Osteocyte (in vitro differentiated cells): ENCODE data around the gene FAM13A. TPM values are rescaled to one million over a fixed set of nuclear protein-coding genes. Genes with fewer than 3 reads are reported as not detected.

Source experiments
- DNase-seq: peaks from one replicate; pipeline ENCODE4 v3.0.0; 2021; ENCODE audit warnings: mixed read lengths; ENCODE audit not compliant: unreplicated experiment; ENCODE audit errors: extremely low spot score
- H3K27ac Mint-ChIP-seq: one replicate; pipeline ENCODE4 v1.8.0; 2021; ENCODE audit warnings: mild to moderate bottlenecking, mixed read lengths; ENCODE audit not compliant: unreplicated experiment
- H3K27me3 Mint-ChIP-seq: one replicate; pipeline ENCODE4 v1.8.0; 2021; ENCODE audit warnings: mixed read lengths; ENCODE audit not compliant: unreplicated experiment
- H3K36me3 Mint-ChIP-seq: one replicate; pipeline ENCODE4 v1.8.0; 2021; ENCODE audit warnings: mixed read lengths; ENCODE audit not compliant: unreplicated experiment
- H3K4me1 Mint-ChIP-seq: one replicate; pipeline ENCODE4 v1.8.0; 2021; ENCODE audit warnings: mixed read lengths; ENCODE audit not compliant: unreplicated experiment
- H3K4me3 Mint-ChIP-seq: one replicate; pipeline ENCODE4 v1.8.0; 2021; ENCODE audit warnings: mild to moderate bottlenecking, moderate library complexity, mixed read lengths; ENCODE audit not compliant: unreplicated experiment
- H3K9me3 Mint-ChIP-seq: one replicate; pipeline ENCODE4 v1.8.0; 2021; ENCODE audit warnings: mixed read lengths; ENCODE audit not compliant: unreplicated experiment
- CTCF ChIP-seq: fragments of 200-600 bp; sonication (generic); IDR thresholded peaks from 2 replicates; pipeline ENCODE4 v1.5.0; 2021; ENCODE audit warnings: antibody characterized with exemption, mild to moderate bottlenecking, moderate library complexity
- total RNA-seq: library from RNA; stranded (reverse); gene quantifications from 2 replicates; pipeline ENCODE4 v1.2.1, GENCODE V29; 2021

Gene FAM13A
- total RNA-seq, 1 donor from 2014 or later = 18.5 TPM

- no peak overlapping the region for H3K4me3 Mint-ChIP-seq
- no peak overlapping the region for H3K27ac Mint-ChIP-seq
- H3K4me1 Mint-ChIP-seq = peaks cover 12% of the 10 kb centered on the region
- no peaks in the 10 kb centered on the region for H3K9me3 Mint-ChIP-seq
- H3K27me3 Mint-ChIP-seq = no peaks in the 10 kb centered on the region
- DNase-seq = no peak
- no peak for TF ChIP-seq CTCF
- H3K36me3 Mint-ChIP-seq = peaks cover 2% of the 10 kb centered on the region
Observed at GRCh38 chr4:88880501-88881226, 176.3 kb downstream of the FAM13A start.

- H3K4me3 Mint-ChIP-seq = no peak overlapping the region
- no peaks in the 10 kb centered on the region for H3K9me3 Mint-ChIP-seq
- peaks cover 2% of the 10 kb centered on the region for H3K36me3 Mint-ChIP-seq
- no peak overlapping the region for H3K27ac Mint-ChIP-seq
- no peak for DNase-seq
- no peaks in the 10 kb centered on the region for H3K27me3 Mint-ChIP-seq
- no peak for TF ChIP-seq CTCF
- H3K4me1 Mint-ChIP-seq = peaks cover 12% of the 10 kb centered on the region
Observed at GRCh38 chr4:88879991-88880390, 177.0 kb downstream of the FAM13A start.

GRCh38 chr4:88878642-88879041, 178.3 kb downstream of the FAM13A start:
- Mint-ChIP-seq H3K36me3 (peaks cover 4% of the 10 kb centered on the region), H3K4me1 (peaks cover 12% of the 10 kb centered on the region), H3K27ac (no peak overlapping the region), H3K9me3 (peaks cover 6% of the 10 kb centered on the region), H3K27me3 (no peaks in the 10 kb centered on the region), H3K4me3 (no peak overlapping the region)
- no peak for TF ChIP-seq CTCF
- no peak for DNase-seq

- no peak overlapping the region for H3K27ac Mint-ChIP-seq
- H3K9me3 Mint-ChIP-seq = peaks cover 11% of the 10 kb centered on the region
- H3K4me3 Mint-ChIP-seq = no peak overlapping the region
- no peaks in the 10 kb centered on the region for H3K27me3 Mint-ChIP-seq
- DNase-seq = no peak
- H3K36me3 Mint-ChIP-seq = peaks cover 3% of the 10 kb centered on the region
- TF ChIP-seq CTCF = no peak
- peaks cover 4% of the 10 kb centered on the region for H3K4me1 Mint-ChIP-seq
Observed at GRCh38 chr4:88870428-88870827, 186.6 kb downstream of the FAM13A start.

- TF ChIP-seq CTCF = no peak
- H3K4me3 Mint-ChIP-seq = no peak overlapping the region
- H3K27me3 Mint-ChIP-seq = no peaks in the 10 kb centered on the region
- H3K36me3 Mint-ChIP-seq = no peaks in the 10 kb centered on the region
- H3K9me3 Mint-ChIP-seq = peaks cover 5% of the 10 kb centered on the region
- peaks cover 13% of the 10 kb centered on the region for H3K4me1 Mint-ChIP-seq
- DNase-seq = no peak
- H3K27ac Mint-ChIP-seq = no peak overlapping the region
Observed at GRCh38 chr4:88868510-88868909, 188.5 kb downstream of the FAM13A start.
